ENCODE results near the gene C8A. TPM values are rescaled to one million over a fixed set of nuclear protein-coding genes. Genes with fewer than 3 reads are reported as not detected.

Gene C8A
- total and polyA plus RNA-seq, 10 of the 15 experiments (the other 5 are each of a cell fraction or from before 2014, with no cell fraction given) = not detected

- ChIA-PET POLR2A (no interaction called here), SMC1A (ENCODE audit: uncharacterized antibody, unreplicated experiment) (no interaction called here), CTCF (no interaction called here), RAD21 (ENCODE audit: unreplicated experiment) (no interaction called here)
- intact Hi-C loops (cut with micrococcal nuclease; ENCODE audit: unreplicated experiment) (no loop called here), in situ Hi-C loops (cut with MboI) (no loop called here)
- ATAC-seq = no peak
- Histone ChIP-seq H3K9ac (ENCODE audit: control insufficient read depth, insufficient read depth, low read length) (no peak overlapping the region), H3K4me1 (ENCODE audit: control insufficient read depth, insufficient read depth, low read length) (no peaks in the 10 kb centered on the region), H3K27me3 (replicated peaks in 1 of 2; ENCODE audit: control insufficient read depth in 2 of 2, insufficient read depth in 2 of 2, low read length in 1 of 2) (no peaks in the 10 kb centered on the region), H3K4me2 (ENCODE audit: control insufficient read depth, insufficient read depth) (no peak overlapping the region), H3K79me2 (ENCODE audit: control insufficient read depth, insufficient read depth, low read length) (no peaks in the 10 kb centered on the region), H3K4me3 (no peak overlapping the region), H2AFZ (ENCODE audit: control insufficient read depth, low read depth, low read length) (no peak overlapping the region), H4K20me1 (ENCODE audit: control insufficient read depth, insufficient read depth) (no peaks in the 10 kb centered on the region), H3K9me3 (replicated peaks; ENCODE audit: control insufficient read depth, insufficient read depth, low read length) (no peaks in the 10 kb centered on the region), H3K36me3 (ENCODE audit: control insufficient read depth in 2 of 2, insufficient read depth in 2 of 2, low read length in 1 of 2) (no peaks in the 10 kb centered on the region), H3K27ac (ENCODE audit: control insufficient read depth, insufficient read depth) (no peak overlapping the region)
- TF ChIP-seq CBFB (IDR thresholded peaks at IDR 0.05; ENCODE audit: low read depth) (no peak), HDGF (IDR thresholded peaks at IDR 0.05) (no peak)
- no TSS peak for BruUV-seq (replicated peaks)
- DNase-seq (ENCODE audit: low read depth, low spot score) = no peak
- FAIRE-seq = no peak
- 50% methylated on average over 5 of the region's 5 CpGs for WGBS (ENCODE audit: insufficient coverage, insufficient replicate concordance, low lambda C conversion rate, missing lambda C conversion rate)
Measured at GRCh38 chr1:56850922-56851321, 3.7 kb upstream of the C8A start.

GRCh38 chr1:56852476-56852875 is 2.1 kb upstream of the C8A start:
- DNase-seq (ENCODE audit: low read depth, low spot score) = no peak
- Histone ChIP-seq H3K4me3 (no peak overlapping the region), H3K4me2 (ENCODE audit: control insufficient read depth, insufficient read depth) (no peak overlapping the region), H4K20me1 (ENCODE audit: control insufficient read depth, insufficient read depth) (no peaks in the 10 kb centered on the region), H3K79me2 (ENCODE audit: control insufficient read depth, insufficient read depth, low read length) (no peaks in the 10 kb centered on the region), H3K27ac (ENCODE audit: control insufficient read depth, insufficient read depth) (no peak overlapping the region), H3K4me1 (ENCODE audit: control insufficient read depth, insufficient read depth, low read length) (no peaks in the 10 kb centered on the region), H3K9me3 (replicated peaks; ENCODE audit: control insufficient read depth, insufficient read depth, low read length) (no peaks in the 10 kb centered on the region), H3K9ac (ENCODE audit: control insufficient read depth, insufficient read depth, low read length) (no peak overlapping the region), H2AFZ (ENCODE audit: control insufficient read depth, low read depth, low read length) (no peak overlapping the region), H3K27me3 (replicated peaks in 1 of 2; ENCODE audit: control insufficient read depth in 2 of 2, insufficient read depth in 2 of 2, low read length in 1 of 2) (no peaks in the 10 kb centered on the region), H3K36me3 (ENCODE audit: control insufficient read depth in 2 of 2, insufficient read depth in 2 of 2, low read length in 1 of 2) (no peaks in the 10 kb centered on the region)
- no peak for TF ChIP-seq NR2F1 (conservative IDR thresholded peaks at IDR 0.05)
- TF ChIP-seq ZNF274 (IDR thresholded peaks at IDR 0.05; ENCODE audit: insufficient read depth, insufficient read length) = no peak
- TF ChIP-seq BCLAF1 (IDR thresholded peaks at IDR 0.05) = no peak
- no peak for TF ChIP-seq NKRF (conservative IDR thresholded peaks at IDR 0.05)
- TF ChIP-seq SKIL (IDR thresholded peaks at IDR 0.05; ENCODE audit: low read depth, poor library complexity, severe bottlenecking) = no peak
- no peak for TF ChIP-seq ASH2L (IDR thresholded peaks at IDR 0.05; ENCODE audit: borderline replicate concordance, low read depth)
- TF ChIP-seq FOS (IDR thresholded peaks at IDR 0.05; ENCODE audit: borderline replicate concordance, extremely low read depth, insufficient read length) = no peak
- no peak for TF ChIP-seq MAX (IDR thresholded peaks at IDR 0.05; ENCODE audit: low read depth, low read length)
- FAIRE-seq = no peak
- ChIA-PET RAD21 (ENCODE audit: unreplicated experiment) (no interaction called here), POLR2A (no interaction called here), SMC1A (ENCODE audit: uncharacterized antibody, unreplicated experiment) (no interaction called here), CTCF (no interaction called here)
- no TSS peak for BruUV-seq (replicated peaks)
- 0% methylated on average over 1 of the region's 1 CpG for WGBS (ENCODE audit: insufficient coverage, insufficient replicate concordance, low lambda C conversion rate, missing lambda C conversion rate)
- ATAC-seq = no peak
- in situ Hi-C loops (cut with MboI) (no loop called here), intact Hi-C loops (cut with micrococcal nuclease; ENCODE audit: unreplicated experiment) (no loop called here)

All from GM12878 (cell line).